Vagina (tissue), 2 donors: ENCODE data around the gene CD8A. TPM values are rescaled to one million over a fixed set of nuclear protein-coding genes. Genes with fewer than 3 reads are reported as not detected.
"Not testable (repeated sequence)": the region's sequence is repeated elsewhere in the genome, so short reads cannot be mapped to it uniquely, and the experiment has no call there.

Experiments used
- DNase-seq, 2 donors: peaks; one replicate each; pipeline ENCODE4 v3.0.0-alpha.2; 2017; ENCODE audit errors: extremely low spot score in 2 of 2
- H3K27ac ChIP-seq: fragments of 200-600 bp; sonication (generic); one replicate; pipeline ENCODE4 v1.5.1; 2019
- H3K27me3 ChIP-seq: fragments of 200-600 bp; sonication (generic); one replicate; pipeline ENCODE4 v1.5.1; 2019
- H3K36me3 ChIP-seq, 2 donors: fragments of 200-600 bp; sonication (generic); one replicate each; pipeline ENCODE4 v1.5.1; 2017 to 2019
- H3K4me1 ChIP-seq: fragments of 200-600 bp; sonication (generic); one replicate; pipeline ENCODE4 v1.5.1; 2019
- H3K4me3 ChIP-seq, 2 donors: fragments of 200-600 bp; sonication (generic); 1 replicate in 1 of 2; 2 replicates in 1 of 2; pipeline ENCODE4 v1.5.1; 2016 to 2019
- H3K9me3 ChIP-seq: fragments of 200-600 bp; sonication (generic); one replicate; pipeline ENCODE4 v1.5.1; 2019
- POLR2A ChIP-seq, 2 donors: fragments of 450-650 bp; IDR thresholded peaks; one replicate each; pipeline ENCODE4 v1.6.1; 2017; ENCODE audit warnings: antibody characterized with exemption in 2 of 2, mild to moderate bottlenecking in 2 of 2, moderate library complexity in 2 of 2
- POLR2AphosphoS5 ChIP-seq, 2 donors: sonication (generic); formaldehyde crosslinking; IDR thresholded peaks; one replicate each; pipeline ENCODE4 v1.9.0; 2017; ENCODE audit warnings: antibody characterized with exemption in 2 of 2, mild to moderate bottlenecking in 2 of 2, low read depth in 1 of 2; ENCODE audit not compliant: insufficient read depth in 1 of 2
- intact Hi-C: fragments of 100-400 bp; cut with DNase I; formaldehyde crosslinking; loops from one replicate; pipeline ENCODE4 v1.15.1; 2023
- total RNA-seq: library from RNA; depleted of rRNA; stranded (reverse); fragments of >200 nt; gene quantifications from one replicate; pipeline ENCODE4 v1.2.3, GENCODE V29; 2016
- TF ChIP-seq, protein P1 (sequence below), 3 experiments: fragments of 450-650 bp in 2 of 3; fragments of 200-600 bp in 1 of 3; sonication (generic) in 1 of 3; IDR thresholded peaks; one replicate each; pipeline ENCODE4 v1.5.1; 2017 to 2019; ENCODE audit warnings: antibody characterized with exemption in 3 of 3, mild to moderate bottlenecking in 2 of 3, moderate library complexity in 2 of 3

CD8A gene
- total RNA-seq, 1 donor from 2014 or later: 6.9 TPM

DNA sequence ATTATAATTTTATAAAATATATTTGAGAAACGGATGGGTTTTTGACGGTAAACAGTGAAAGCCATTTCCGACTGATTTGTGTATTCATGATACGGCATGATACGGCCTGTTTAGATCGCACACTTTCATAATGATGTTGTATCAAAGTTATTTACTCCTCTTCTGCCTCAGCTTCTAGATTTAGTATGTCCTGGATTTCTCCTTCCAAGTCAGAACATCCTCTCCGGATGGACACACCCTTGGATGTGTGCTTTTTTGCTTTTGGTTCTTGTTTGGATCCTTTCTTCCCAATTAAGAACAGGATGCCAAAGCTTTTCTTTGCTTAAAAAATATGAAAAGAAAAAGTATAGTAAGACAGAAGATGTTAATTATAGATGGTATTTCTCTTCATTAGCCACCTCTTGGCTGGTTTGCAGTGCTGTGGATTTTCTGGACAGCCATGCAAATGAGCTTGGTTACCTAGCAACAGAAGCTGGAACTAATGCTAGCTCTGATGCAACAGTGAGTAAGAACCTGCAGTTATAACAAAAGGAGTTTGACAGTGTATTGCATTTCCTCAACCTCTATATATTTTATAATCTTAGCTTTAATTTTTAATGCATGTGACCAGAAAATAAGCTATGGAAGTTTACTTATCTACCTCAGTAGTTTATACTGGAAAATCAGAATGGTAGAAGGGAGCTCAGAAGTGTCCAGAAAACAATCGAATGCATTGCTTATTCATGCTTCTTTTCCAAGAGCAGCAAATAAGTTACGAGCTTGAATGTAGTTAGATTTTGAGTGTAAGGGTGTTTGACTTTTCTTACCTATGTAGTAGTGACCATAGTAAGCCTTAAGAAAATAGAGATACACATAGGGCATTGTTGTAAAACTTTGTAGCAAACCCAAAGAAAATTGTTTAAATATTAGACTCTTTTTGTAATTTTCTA, 42.7 kb downstream of the CD8A start:
- no peak for DNase-seq
- Histone ChIP-seq H3K9me3 (no peaks in the 10 kb centered on the region), H3K27ac (no peak overlapping the region), H3K36me3 (peaks cover 0 to 8% of the 10 kb centered on the region in 2 donors), H3K4me1 (peaks cover 19% of the 10 kb centered on the region), H3K4me3 (no peak overlapping the region), H3K27me3 (no peaks in the 10 kb centered on the region)
- TF ChIP-seq, protein P1, sequence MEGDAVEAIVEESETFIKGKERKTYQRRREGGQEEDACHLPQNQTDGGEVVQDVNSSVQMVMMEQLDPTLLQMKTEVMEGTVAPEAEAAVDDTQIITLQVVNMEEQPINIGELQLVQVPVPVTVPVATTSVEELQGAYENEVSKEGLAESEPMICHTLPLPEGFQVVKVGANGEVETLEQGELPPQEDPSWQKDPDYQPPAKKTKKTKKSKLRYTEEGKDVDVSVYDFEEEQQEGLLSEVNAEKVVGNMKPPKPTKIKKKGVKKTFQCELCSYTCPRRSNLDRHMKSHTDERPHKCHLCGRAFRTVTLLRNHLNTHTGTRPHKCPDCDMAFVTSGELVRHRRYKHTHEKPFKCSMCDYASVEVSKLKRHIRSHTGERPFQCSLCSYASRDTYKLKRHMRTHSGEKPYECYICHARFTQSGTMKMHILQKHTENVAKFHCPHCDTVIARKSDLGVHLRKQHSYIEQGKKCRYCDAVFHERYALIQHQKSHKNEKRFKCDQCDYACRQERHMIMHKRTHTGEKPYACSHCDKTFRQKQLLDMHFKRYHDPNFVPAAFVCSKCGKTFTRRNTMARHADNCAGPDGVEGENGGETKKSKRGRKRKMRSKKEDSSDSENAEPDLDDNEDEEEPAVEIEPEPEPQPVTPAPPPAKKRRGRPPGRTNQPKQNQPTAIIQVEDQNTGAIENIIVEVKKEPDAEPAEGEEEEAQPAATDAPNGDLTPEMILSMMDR (IDR thresholded peaks at IDR 0.05): no peak
- TF ChIP-seq POLR2AphosphoS5 (IDR thresholded peaks at IDR 0.05; ENCODE audit: insufficient read depth in 1 of 2, low read depth in 1 of 2) (no peak), POLR2A (IDR thresholded peaks at IDR 0.05) (no peak)
- intact Hi-C loops: no loop called here

- no peak overlapping the region for H3K4me3 ChIP-seq
- H3K9me3 ChIP-seq: no peaks in the 10 kb centered on the region
- H3K36me3 ChIP-seq: no peaks in the 10 kb centered on the region
- peaks cover 19% of the 10 kb centered on the region for H3K4me1 ChIP-seq
- intact Hi-C loops: no loop called here
- DNase-seq: no peak
- no peaks in the 10 kb centered on the region for H3K27me3 ChIP-seq
- TF ChIP-seq POLR2AphosphoS5 (IDR thresholded peaks at IDR 0.05; ENCODE audit: insufficient read depth in 1 of 2, low read depth in 1 of 2) (no peak), POLR2A (IDR thresholded peaks at IDR 0.05) (no peak)
- TF ChIP-seq, protein P1 (IDR thresholded peaks at IDR 0.05): no peak
- H3K27ac ChIP-seq: no peak overlapping the region
Measured at GRCh38 chr2:86746939-86747338, 43.8 kb downstream of the CD8A start.

- intact Hi-C loops: no loop called here
- no peak overlapping the region for H3K27ac ChIP-seq
Measured at GRCh38 chr2:86744152-86744551, 46.6 kb downstream of the CD8A start.

DNA sequence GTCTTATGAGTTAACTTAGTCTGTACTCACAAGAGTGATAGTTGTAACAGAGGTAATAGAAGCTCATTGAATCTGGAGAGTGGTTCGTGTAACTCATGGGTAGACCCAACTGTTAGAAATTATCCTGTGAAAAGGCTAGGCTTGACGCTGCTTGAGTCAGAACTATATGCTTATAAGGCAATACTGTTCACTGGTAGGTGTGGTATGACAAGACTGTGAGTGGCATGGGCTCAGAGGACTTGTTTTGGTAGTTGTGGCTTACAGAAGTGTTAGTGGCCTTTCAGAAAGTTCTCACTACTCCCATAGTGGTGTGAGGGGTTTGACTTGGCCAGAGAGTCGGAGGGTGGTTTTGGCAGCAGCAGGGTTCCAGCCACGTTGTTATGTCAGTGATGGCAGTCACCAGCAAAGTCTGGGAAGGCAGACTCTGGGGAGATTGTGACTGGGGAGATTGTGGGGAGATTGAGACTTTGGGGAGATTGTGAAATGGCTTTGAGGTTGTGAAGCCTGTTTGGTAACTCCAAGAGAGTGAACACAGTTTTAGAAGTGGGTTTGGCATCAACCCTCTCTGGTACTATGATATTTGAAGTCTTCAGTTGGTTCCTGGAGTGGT, 48.7 kb downstream of the CD8A start:
- intact Hi-C loops, H3K27me3 ChIP-seq, DNase-seq, H3K4me3 ChIP-seq, H3K36me3 ChIP-seq, H3K27ac ChIP-seq, H3K9me3 ChIP-seq: not testable (repeated sequence)
- peaks cover 14% of the 10 kb centered on the region for H3K4me1 ChIP-seq

More at GRCh38 chr2:86744152-86744551, 46.6 kb downstream of the CD8A start:
- TF ChIP-seq POLR2AphosphoS5 (IDR thresholded peaks at IDR 0.05; ENCODE audit: insufficient read depth in 1 of 2, low read depth in 1 of 2): no peak
- no peak for TF ChIP-seq POLR2A (IDR thresholded peaks at IDR 0.05)
- TF ChIP-seq, protein P1 (IDR thresholded peaks at IDR 0.05): no peak
- Histone ChIP-seq H3K36me3 (no peaks in the 10 kb centered on the region), H3K27me3 (no peaks in the 10 kb centered on the region), H3K9me3 (no peaks in the 10 kb centered on the region), H3K4me1 (peaks cover 19% of the 10 kb centered on the region), H3K4me3 (no peak overlapping the region)
- DNase-seq: no peak

GRCh38 chr2:86739889-86740288, 50.8 kb downstream of the CD8A start:
- H3K4me1 ChIP-seq, H3K27me3 ChIP-seq, intact Hi-C loops, DNase-seq, H3K9me3 ChIP-seq, H3K36me3 ChIP-seq, H3K4me3 ChIP-seq, H3K27ac ChIP-seq: not testable (repeated sequence)

- DNase-seq, H3K27ac ChIP-seq, H3K4me3 ChIP-seq, intact Hi-C loops, H3K36me3 ChIP-seq, H3K9me3 ChIP-seq, H3K4me1 ChIP-seq, H3K27me3 ChIP-seq: not testable (repeated sequence)
Measured at GRCh38 chr2:86739485-86739884, 51.2 kb downstream of the CD8A start.

DNA sequence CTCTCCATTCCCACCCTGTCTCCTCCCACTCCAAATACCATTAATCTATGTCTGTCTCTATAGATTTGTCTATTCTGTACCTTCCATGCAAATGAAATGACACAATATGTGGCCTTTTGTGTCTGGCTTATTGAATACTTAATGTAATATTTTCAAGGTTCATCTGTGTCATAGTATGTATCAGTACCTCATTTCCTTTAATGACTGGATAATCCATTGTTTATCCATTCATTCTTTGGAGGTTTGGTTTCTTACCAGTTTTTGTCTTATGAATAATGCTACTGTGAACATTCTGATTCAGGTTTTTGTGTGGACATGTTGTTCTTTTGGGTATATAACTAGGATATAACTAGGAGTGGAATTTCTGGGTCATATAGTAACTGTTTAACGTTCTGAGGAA, 55.8 kb downstream of the CD8A start:
- H3K27me3 ChIP-seq, H3K4me3 ChIP-seq, intact Hi-C loops, DNase-seq, H3K36me3 ChIP-seq, H3K9me3 ChIP-seq, H3K4me1 ChIP-seq, H3K27ac ChIP-seq: not testable (repeated sequence)
